Left colon (tissue), 2 donors: Measurements from ENCODE around the gene ZNF71. TPM values are rescaled to one million over a fixed set of nuclear protein-coding genes. Genes with fewer than 3 reads are reported as not detected.
"Not testable (repeated sequence)": the region's sequence is repeated elsewhere in the genome, so short reads cannot be mapped to it uniquely, and the experiment has no call there.

Source experiments
- ATAC-seq: fragments of 200-7000 bp; cut with Tn5 transposase; one replicate; pipeline ENCODE4 v1.9.1; 2020; ENCODE audit warnings: mild to moderate bottlenecking, moderate library complexity
- DNase-seq, 2 donors: peaks; one replicate each; pipeline ENCODE4 v3.0.0-alpha.2; 2020
- intact Hi-C, 2 donors: fragments of 100-400 bp; cut with DNase I in 1 of 2; cut with micrococcal nuclease in 1 of 2; formaldehyde crosslinking; loops; one replicate each; pipeline versions ENCODE4 v1.11.2 to v1.14.0; 2022; cut with DNase I, micrococcal nuclease
- total RNA-seq, 2 donors: library from RNA; stranded (reverse); fragmentation: NEBNext Ultra II Directional; extraction: Animal tissue kit (Norgen Biotek cat#: 25700); gene quantifications; one replicate each; pipeline ENCODE4 v1.2.1, GENCODE V29; 2021
- donor health status: DM: no; HTN: no; CAD: no.
- donor health status: DM: yes; HTN: yes; CAD: no.

ZNF71 gene
- total RNA-seq, 2 donors from 2014 or later: 2.1 to 3.8 TPM

DNA sequence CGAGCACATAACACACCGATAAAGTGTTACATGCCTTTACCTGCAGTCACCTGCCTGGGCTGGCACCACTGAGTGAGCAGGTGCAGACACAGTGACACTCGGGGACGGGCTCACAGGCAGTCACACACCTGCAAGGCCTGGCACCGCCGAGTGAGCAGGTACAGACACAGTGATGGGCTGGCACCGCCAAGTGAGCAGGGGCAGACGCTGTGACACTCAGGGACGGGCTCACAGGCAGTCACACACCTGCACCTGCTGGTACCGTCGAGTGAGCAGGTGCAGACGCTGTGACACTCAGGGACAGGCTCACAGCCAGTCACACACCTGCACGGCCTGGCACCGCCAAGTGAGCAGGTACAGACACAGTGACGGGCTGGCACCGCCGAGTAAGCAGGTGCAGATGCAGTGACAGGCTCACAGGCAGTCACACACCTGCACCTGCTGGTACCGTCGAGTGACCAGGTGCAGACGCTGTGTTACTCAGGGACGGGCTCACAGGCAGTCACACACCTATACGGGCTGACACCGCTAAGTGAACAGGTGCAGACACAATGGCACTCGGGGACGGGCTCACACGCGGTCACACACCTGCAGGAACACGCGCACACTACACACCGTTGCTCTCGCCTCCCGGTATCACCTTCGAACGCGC lies 76.0 kb downstream of the ZNF71 start:
- intact Hi-C loops: no loop called here
- ATAC-seq (no peak), DNase-seq (no peak)

- intact Hi-C loops: no loop called here
- ATAC-seq: peak; percentile 46
- DNase-seq: peak; percentile 81 to 90
These were observed 76.5 kb downstream of the ZNF71 start, which contains the start of gene ZNF835 for GRCh38 chr19:56671613-56671994. TSS of gene ZNF835 (minus strand) at chr19:56671757. CDS start at chr19:56665198, 6,559 bp downstream.

GRCh38 chr19:56672610-56673009 lies 77.5 kb downstream of the ZNF71 start:
- intact Hi-C loops, DNase-seq, ATAC-seq: not testable (repeated sequence)

Other genes starting within 250 kb of the ZNF71 start
- 1 to 10 TPM; 1.1 to 1.3 TPM for gene ZNF582, start 201.8 kb upstream of the ZNF71 start, total RNA-seq
- gene ZNF583, start 191.0 kb upstream of the ZNF71 start, total RNA-seq: 1 to 10 TPM; 1.5 to 2.4 TPM
- gene ZNF667, start 118.0 kb upstream of the ZNF71 start, total RNA-seq: under 1 TPM; 0.34 to 0.67 TPM
- 1 to 10 TPM; 2.6 to 4.4 TPM for gene ZNF471, start 87.4 kb upstream of the ZNF71 start, total RNA-seq
- 1 to 10 TPM in 1 of 2 donors, under 1 TPM in 1; 0.98 to 2.0 TPM for gene ZFP28, start 56.4 kb upstream of the ZNF71 start, total RNA-seq
- 1 to 10 TPM; 1.3 to 2.5 TPM for gene ZNF470, start 27.8 kb upstream of the ZNF71 start, total RNA-seq
- gene SMIM17, start 47.9 kb downstream of the ZNF71 start, total RNA-seq: under 1 TPM in 1 of 2 donors, not detected in 1; 0.27 TPM
- 1 to 10 TPM in 1 of 2 donors, under 1 TPM in 1; 0.55 to 1.6 TPM for gene ZNF835, start 76.5 kb downstream of the ZNF71 start, total RNA-seq
- gene PEG3, start 245.4 kb downstream of the ZNF71 start, total RNA-seq: 1 to 10 TPM in 1 of 2 donors, under 1 TPM in 1; 0.92 to 2.6 TPM
- under 1 TPM in 1 of 2 donors, not detected in 1; 0.14 TPM for gene ZIM2, start 245.4 kb downstream of the ZNF71 start, total RNA-seq